Fibroblast of the aortic adventitia (primary cell): ENCODE data around the gene DGCR8. TPM values are rescaled to one million over a fixed set of nuclear protein-coding genes. Genes with fewer than 3 reads are reported as not detected.

Source experiments
- DNase-seq: peaks from one replicate; pipeline ENCODE4 v3.0.0-alpha.2; 2010; ENCODE audit warnings: low read depth
- H3K4me3 ChIP-seq: 2 replicates; pipeline ENCODE4 v1.5.1; 2011; ENCODE audit warnings: low read depth, mild to moderate bottlenecking, control low read depth, low read length, moderate library complexity
- total RNA-seq: library from RNA; depleted of rRNA; stranded (reverse); fragments of >200 nt; gene quantifications from 2 replicates; pipeline ENCODE4 v1.2.3, GENCODE V29; 2012; ENCODE audit warnings: low replicate concordance
- TF ChIP-seq, protein P1 (sequence below): IDR thresholded peaks from 2 replicates; pipeline ENCODE4 v1.5.1; 2011; ENCODE audit warnings: mild to moderate bottlenecking, low read length, control low read depth, inconsistent platforms; ENCODE audit not compliant: insufficient read depth

Gene DGCR8
- total RNA-seq, 1 donor, result 22.0 TPM

DNA sequence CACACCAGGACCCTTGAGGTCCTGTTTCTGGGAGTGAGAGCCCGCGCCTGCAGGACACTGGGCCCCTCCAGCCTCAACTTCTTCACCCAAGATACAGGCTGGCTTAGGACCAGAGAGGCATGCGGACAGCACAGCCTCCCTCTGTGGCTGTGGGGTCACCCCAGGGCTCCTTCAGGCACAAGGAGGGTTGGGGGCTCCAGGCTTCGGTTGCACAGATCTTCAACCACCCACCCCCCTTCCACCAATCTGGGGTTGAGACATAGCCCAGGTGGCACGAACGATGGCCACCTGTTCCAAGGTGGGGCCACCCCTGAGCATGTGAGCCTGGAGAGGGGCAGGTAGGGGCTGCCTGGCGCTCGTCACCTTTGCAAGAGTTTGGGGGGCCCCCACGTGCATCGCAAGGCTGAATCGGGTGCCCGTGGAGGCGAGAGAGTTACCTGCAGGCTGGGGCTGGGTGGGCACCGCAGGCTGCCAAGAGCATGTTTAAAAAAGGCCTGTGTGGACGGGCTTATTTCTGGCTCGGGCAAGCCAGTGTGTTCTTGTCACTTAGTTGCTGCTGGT is 52.7 kb downstream of the DGCR8 start:
- H3K4me3 ChIP-seq, result peak overlapping the region; percentile 81
- DNase-seq, result no peak
- TF ChIP-seq, protein P1, sequence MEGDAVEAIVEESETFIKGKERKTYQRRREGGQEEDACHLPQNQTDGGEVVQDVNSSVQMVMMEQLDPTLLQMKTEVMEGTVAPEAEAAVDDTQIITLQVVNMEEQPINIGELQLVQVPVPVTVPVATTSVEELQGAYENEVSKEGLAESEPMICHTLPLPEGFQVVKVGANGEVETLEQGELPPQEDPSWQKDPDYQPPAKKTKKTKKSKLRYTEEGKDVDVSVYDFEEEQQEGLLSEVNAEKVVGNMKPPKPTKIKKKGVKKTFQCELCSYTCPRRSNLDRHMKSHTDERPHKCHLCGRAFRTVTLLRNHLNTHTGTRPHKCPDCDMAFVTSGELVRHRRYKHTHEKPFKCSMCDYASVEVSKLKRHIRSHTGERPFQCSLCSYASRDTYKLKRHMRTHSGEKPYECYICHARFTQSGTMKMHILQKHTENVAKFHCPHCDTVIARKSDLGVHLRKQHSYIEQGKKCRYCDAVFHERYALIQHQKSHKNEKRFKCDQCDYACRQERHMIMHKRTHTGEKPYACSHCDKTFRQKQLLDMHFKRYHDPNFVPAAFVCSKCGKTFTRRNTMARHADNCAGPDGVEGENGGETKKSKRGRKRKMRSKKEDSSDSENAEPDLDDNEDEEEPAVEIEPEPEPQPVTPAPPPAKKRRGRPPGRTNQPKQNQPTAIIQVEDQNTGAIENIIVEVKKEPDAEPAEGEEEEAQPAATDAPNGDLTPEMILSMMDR, result no peak

- no peak for DNase-seq
- TF ChIP-seq, protein P1, result no peak
Observed at GRCh38 chr22:20133930-20134549, 54.0 kb downstream of the DGCR8 start.

DNA sequence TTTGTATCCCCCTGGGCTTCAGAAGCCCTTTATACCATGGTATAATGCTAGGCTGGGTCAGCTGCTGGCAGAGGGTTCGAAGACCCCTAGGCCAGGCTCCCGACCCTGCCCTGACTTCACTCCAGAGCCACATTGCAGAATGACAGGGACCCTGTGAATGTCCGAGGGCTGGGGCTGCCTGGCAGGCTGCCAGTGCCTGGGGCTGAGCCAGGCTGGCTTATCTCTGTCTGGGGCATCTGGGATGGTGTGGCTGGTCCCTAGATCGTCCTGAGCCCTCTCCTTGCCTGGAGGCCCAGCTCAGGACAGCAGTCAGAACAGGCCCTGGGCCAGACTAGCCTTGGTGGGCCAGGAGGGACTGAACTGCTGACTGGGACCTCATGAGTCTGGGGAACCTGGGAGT is 55.2 kb downstream of the DGCR8 start:
- no peak for DNase-seq
- TF ChIP-seq, protein P1, result no peak
- no peak overlapping the region for H3K4me3 ChIP-seq

More at GRCh38 chr22:20133930-20134549, 54.0 kb downstream of the DGCR8 start:
- no peak overlapping the region for H3K4me3 ChIP-seq

- TF ChIP-seq, protein P1, result no peak
- no peak overlapping the region for H3K4me3 ChIP-seq
- DNase-seq, result no peak
Observed at GRCh38 chr22:20135806-20136602, 56.0 kb downstream of the DGCR8 start.

DNA sequence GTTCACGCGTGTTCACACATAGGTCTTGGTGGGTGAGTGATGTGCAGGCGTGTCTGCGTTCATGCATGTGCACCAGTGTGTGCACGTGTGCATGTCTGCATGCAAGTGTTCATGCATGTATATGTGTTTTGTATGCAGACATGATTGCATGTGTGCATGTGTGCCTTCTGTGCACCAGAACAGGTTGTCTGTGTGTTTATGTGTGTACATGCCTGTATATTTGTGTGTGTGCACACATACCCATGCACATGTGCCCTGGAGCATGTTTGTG is 56.5 kb downstream of the DGCR8 start:
- H3K4me3 ChIP-seq, result no peak overlapping the region
- TF ChIP-seq, protein P1, result no peak
- DNase-seq, result no peak

DNA sequence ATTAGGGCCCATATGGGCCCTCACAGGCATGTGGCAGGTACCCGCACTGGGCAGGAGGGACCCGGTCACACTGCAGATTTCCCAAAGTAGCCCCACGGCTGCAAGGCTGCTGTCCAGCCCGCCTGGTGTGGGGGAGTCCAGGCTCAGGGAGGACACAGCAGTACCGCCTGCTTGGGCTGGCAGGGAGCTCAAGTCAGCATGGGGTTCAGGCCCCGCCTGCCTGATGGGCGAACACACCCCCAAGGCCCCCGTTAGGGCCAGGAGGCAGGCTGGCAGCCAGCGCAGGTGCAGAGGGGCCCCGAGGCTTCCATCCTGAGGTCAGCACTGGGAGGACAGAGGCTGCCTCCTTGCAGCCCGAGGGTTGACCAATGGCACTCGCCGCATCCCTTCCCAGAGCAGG is 57.1 kb downstream of the DGCR8 start:
- H3K4me3 ChIP-seq, result no peak overlapping the region
- DNase-seq, result no peak
- TF ChIP-seq, protein P1, result no peak
